B cell (primary cell): ENCODE measurements around the gene SOX9. TPM values are rescaled to one million over a fixed set of nuclear protein-coding genes. Genes with fewer than 3 reads are reported as not detected.

Source experiments
- ATAC-seq: fragments of 200-7000 bp; cut with Tn5 transposase; one replicate; pipeline ENCODE4 v1.10.0; 2021; ENCODE audit warnings: low read depth, mild to moderate bottlenecking, moderate number of reproducible peaks, moderate library complexity
- CTCF ChIA-PET: fragments of 350-600 bp; sonication (Branson Sonifier 250); formaldehyde crosslinking; loops from one replicate; lab custom pipeline; 2021; ENCODE audit warnings: antibody characterized with exemption, inconsistent platforms; lab: Charles Lee
- POLR2A ChIA-PET: fragments of 350-600 bp; sonication (Branson Sonifier 250); formaldehyde crosslinking; loops from one replicate; lab custom pipeline; 2021; ENCODE audit warnings: antibody characterized with exemption; lab: Charles Lee
- DNase-seq: peaks from one replicate; pipeline ENCODE4 v3.0.0; 2013
- H2AFZ ChIP-seq: 2 replicates; pipeline ENCODE4 v1.6.1; 2012; ENCODE audit warnings: mild to moderate bottlenecking, low read depth, low read length; ENCODE audit not compliant: insufficient read depth, poor library complexity, severe bottlenecking
- H3K27ac ChIP-seq, 2 donors: 1 replicate in 1 of 2; 2 replicates in 1 of 2; pipeline ENCODE4 v1.5.1; 2012 to 2013; ENCODE audit warnings: low read length in 2 of 2, mild to moderate bottlenecking in 2 of 2, moderate library complexity in 1 of 2
- H3K27me3 ChIP-seq, 4 experiments: fragments of 200-600 bp in 1 of 4; sonication (generic) in 1 of 4; replicated peaks in 1 of 4; 1 replicate in 2 of 4; 2 replicates in 2 of 4; pipeline versions ENCODE4 v1.6.1 to v1.7.0; 2013 to 2016; ENCODE audit warnings: low read length in 3 of 4, mild to moderate bottlenecking in 2 of 4, mixed read lengths in 1 of 4, moderate library complexity in 1 of 4; ENCODE audit not compliant: insufficient read depth in 4 of 4, control insufficient read depth in 3 of 4; ENCODE audit errors: control extremely low read depth in 1 of 4
- H3K36me3 ChIP-seq, 2 experiments: replicated peaks in 1 of 2; 1 replicate in 1 of 2; 2 replicates in 1 of 2; pipeline versions ENCODE4 v1.6.1 to v1.7.1; 2013; ENCODE audit warnings: low read length in 1 of 2; ENCODE audit not compliant: insufficient read depth in 2 of 2, control insufficient read depth in 1 of 2; ENCODE audit errors: control extremely low read depth in 1 of 2, extremely low read depth in 1 of 2
- H3K4me1 ChIP-seq, 2 donors: fragments of 200-600 bp in 1 of 2; sonication (generic) in 1 of 2; 1 replicate in 1 of 2; 2 replicates in 1 of 2; pipeline versions ENCODE4 v1.5.1 to v1.6.1; 2013 to 2017; ENCODE audit warnings: low read length in 2 of 2; ENCODE audit not compliant: control insufficient read depth in 2 of 2, insufficient read depth in 2 of 2
- H3K4me2 ChIP-seq: replicated peaks from 2 replicates; pipeline ENCODE3; 2012; ENCODE audit warnings: mild to moderate bottlenecking, low read depth, low read length; ENCODE audit not compliant: poor library complexity, severe bottlenecking
- H3K4me3 ChIP-seq, 5 experiments: fragments of 200-600 bp in 1 of 5; sonication (generic) in 1 of 5; 1 replicate in 3 of 5; 2 replicates in 2 of 5; pipeline versions ENCODE4 v1.5.1 to v1.7.0; 2011 to 2016; ENCODE audit warnings: low read length in 4 of 5, mild to moderate bottlenecking in 4 of 5, low read depth in 2 of 5, control low read depth in 1 of 5, moderate library complexity in 1 of 5; ENCODE audit not compliant: insufficient read depth in 1 of 5; ENCODE audit errors: control extremely low read depth in 1 of 5, extremely low read depth in 1 of 5
- H3K79me2 ChIP-seq: fragments of 200-600 bp; sonication (generic); one replicate; pipeline ENCODE4 v1.6.0; 2016; ENCODE audit warnings: low read length; ENCODE audit not compliant: control insufficient read depth, insufficient read depth
- H3K9ac ChIP-seq: fragments of 200-600 bp; sonication (generic); 2 replicates; pipeline ENCODE4 v1.6.1; 2017; ENCODE audit warnings: mild to moderate bottlenecking, low read length, moderate library complexity
- H3K9me3 ChIP-seq, 3 donors: one replicate each; pipeline versions ENCODE4 v1.6.1 to v1.7.1; 2013; ENCODE audit warnings: low read length in 2 of 3; ENCODE audit not compliant: control insufficient read depth in 2 of 3, insufficient read depth in 1 of 3; ENCODE audit errors: control extremely low read depth in 1 of 3
- H4K20me1 ChIP-seq: 2 replicates; pipeline ENCODE4 v1.6.0; 2012; ENCODE audit warnings: mild to moderate bottlenecking, low read length; ENCODE audit not compliant: insufficient read depth, control insufficient read depth, poor library complexity, severe bottlenecking
- H3K27ac Mint-ChIP-seq: one replicate; pipeline ENCODE4 v1.8.0; 2021; ENCODE audit warnings: mixed read lengths
- H3K27me3 Mint-ChIP-seq: one replicate; pipeline ENCODE4 v1.8.0; 2021; ENCODE audit warnings: mixed read lengths
- H3K4me1 Mint-ChIP-seq: one replicate; pipeline ENCODE4 v1.8.0; 2021; ENCODE audit warnings: mixed read lengths
- H3K4me3 Mint-ChIP-seq: one replicate; pipeline ENCODE4 v1.8.0; 2021; ENCODE audit warnings: mixed read lengths
- H3K9me3 Mint-ChIP-seq: one replicate; pipeline ENCODE4 v1.8.0; 2022; ENCODE audit warnings: mixed read lengths; ENCODE audit not compliant: insufficient read depth
- CTCF ChIP-seq: fragments of 200-600 bp; IDR thresholded peaks from one replicate; pipeline ENCODE4 v1.8.0; 2022; ENCODE audit warnings: antibody characterized with exemption, mild to moderate bottlenecking
- EZH2 ChIP-seq: IDR thresholded peaks from 2 replicates; pipeline ENCODE4 v1.6.1; 2012; ENCODE audit warnings: borderline replicate concordance, low read depth, mild to moderate bottlenecking, moderate library complexity, low read length; ENCODE audit not compliant: insufficient read depth, poor library complexity, severe bottlenecking
- WGBS: methylation state at CpG from one replicate; pipeline ENCODE4 v1.1.5; 2013; ENCODE audit warnings: missing lambda C conversion rate; ENCODE audit not compliant: insufficient coverage; 5-methylcytosine and 5-hydroxymethylcytosine counted together
- intact Hi-C: fragments of 100-400 bp; cut with micrococcal nuclease; formaldehyde crosslinking; loops from one replicate; pipeline ENCODE4 v1.10.0; 2022
- polyA plus RNA-seq: library from polyadenylated mRNA; depleted of rRNA; stranded (reverse); fragments of >200 nt; gene quantifications from 2 replicates; pipeline ENCODE4 v1.2.3, GENCODE V29; 2012
- total RNA-seq, 2 donors: library from RNA; stranded (reverse); fragments of 120-200 nt in 1 of 2; gene quantifications; 1 replicate in 1 of 2; 2 replicates in 1 of 2; pipeline versions ENCODE4 v1.2.3 to v1.2.4, GENCODE V29; 2013 to 2022

SOX9 gene
- total and polyA plus RNA-seq, 2 donors (not counting 1 experiment from before 2014, with no cell fraction given), result 0.03 TPM; not detected in 1

GRCh38 chr17:72102366-72102765, 18.5 kb upstream of the SOX9 start:
- CTCF ChIA-PET, result no interaction called here
- 100% methylated on average over 1 of the region's 1 CpG for WGBS
- no peak overlapping the region for H3K4me3 ChIP-seq
- no peak for DNase-seq
- ATAC-seq, result no peak
- no peaks in the 10 kb centered on the region for H3K27me3 Mint-ChIP-seq
- no peaks in the 10 kb centered on the region for H3K4me1 Mint-ChIP-seq
- H3K4me1 ChIP-seq, result no peaks in the 10 kb centered on the region
- no peaks in the 10 kb centered on the region for H3K9me3 Mint-ChIP-seq
- H3K4me2 ChIP-seq, result no peak overlapping the region
- H3K36me3 ChIP-seq, result no peaks in the 10 kb centered on the region
- H3K27ac ChIP-seq, result no peak overlapping the region
- H3K9ac ChIP-seq, result no peak overlapping the region
- TF ChIP-seq EZH2 (no peak), CTCF (no peak)
- no peak overlapping the region for H3K27ac Mint-ChIP-seq
- H3K79me2 ChIP-seq, result no peaks in the 10 kb centered on the region
- no peaks in the 10 kb centered on the region for H4K20me1 ChIP-seq
- intact Hi-C loops, result no loop called here
- H3K4me3 Mint-ChIP-seq, result no peak overlapping the region
- no peaks in the 10 kb centered on the region for H3K27me3 ChIP-seq
- peaks cover 0 to 9% (median 0%) of the 10 kb centered on the region in 3 donors for H3K9me3 ChIP-seq
- no peak overlapping the region for H2AFZ ChIP-seq
- POLR2A ChIA-PET, result no interaction called here

- Histone ChIP-seq H4K20me1 (no peaks in the 10 kb centered on the region), H3K4me3 (no peak overlapping the region), H3K9me3 (peaks cover 0 to 9% (median 0%) of the 10 kb centered on the region in 3 donors), H3K4me1 (no peaks in the 10 kb centered on the region), H3K27me3 (no peaks in the 10 kb centered on the region), H2AFZ (no peak overlapping the region), H3K4me2 (no peak overlapping the region), H3K9ac (no peak overlapping the region), H3K27ac (no peak overlapping the region), H3K79me2 (no peaks in the 10 kb centered on the region), H3K36me3 (no peaks in the 10 kb centered on the region)
- intact Hi-C loops, result no loop called here
- Mint-ChIP-seq H3K9me3 (peaks cover 2% of the 10 kb centered on the region), H3K4me1 (no peaks in the 10 kb centered on the region), H3K27me3 (peaks cover 4% of the 10 kb centered on the region), H3K4me3 (no peak overlapping the region), H3K27ac (no peak overlapping the region)
- POLR2A ChIA-PET, result no interaction called here
- DNase-seq (no peak), ATAC-seq (no peak)
- no peak for TF ChIP-seq CTCF
- no peak for TF ChIP-seq EZH2
- CTCF ChIA-PET, result no interaction called here
- WGBS, result 80% methylated on average over 9 of the region's 11 CpGs
These were observed 16.5 kb upstream of the SOX9 start for GRCh38 chr17:72104164-72104862.
